K562 (cell line): ENCODE results near the gene DDIT3.

Experiments
- EP300 ChIP-seq: IDR thresholded peaks from 2 replicates; pipeline ENCODE4 v1.6.1; 2012; ENCODE audit warnings: low read length, improper control_type of control experiment
- MYNN ChIP-seq, 2 experiments: sonication (generic); formaldehyde crosslinking in 1 of 2; IDR thresholded peaks; 2 replicates each; pipeline versions ENCODE4 v1.5.0 to v1.6.1; 2016 to 2020; ENCODE audit warnings: antibody characterized with exemption in 1 of 2, missing genetic modification reagents in 1 of 2
- NFATC3 ChIP-seq: fragments of 450-650 bp; IDR thresholded peaks from 2 replicates; pipeline ENCODE4 v1.6.1; 2017; ENCODE audit warnings: mild to moderate bottlenecking
- NR2C2 ChIP-seq, 2 experiments: fragments of 200-800 bp in 1 of 2; sonication (Bioruptor generic) in 1 of 2; sonication (generic) in 1 of 2; formaldehyde crosslinking in 1 of 2; IDR thresholded peaks; 2 replicates each; pipeline versions ENCODE4 v1.6.1 to v1.8.0; 2016 to 2022; ENCODE audit warnings: mild to moderate bottlenecking in 1 of 2, missing compliant biosample characterization in 1 of 2, missing genetic modification characterization in 1 of 2, missing genetic modification reagents in 1 of 2
- NRF1 ChIP-seq, 2 experiments: fragments of 450-650 bp; IDR thresholded peaks in 1 of 2; conservative IDR thresholded peaks in 1 of 2; 2 replicates each; pipeline ENCODE4 v1.6.1; 2014; ENCODE audit warnings: mild to moderate bottlenecking in 2 of 2
- RFX5 ChIP-seq: IDR thresholded peaks from 2 replicates; pipeline ENCODE4 v1.6.1; 2011; ENCODE audit warnings: low read depth, mild to moderate bottlenecking, improper control_type of control experiment, low read length
- TCF7 ChIP-seq: sonication (generic); IDR thresholded peaks from 2 replicates; pipeline ENCODE4 v1.6.1; 2016; ENCODE audit warnings: antibody characterized with exemption, borderline replicate concordance
- ZFX ChIP-seq: sonication (generic); formaldehyde crosslinking; IDR thresholded peaks from 2 replicates; pipeline ENCODE4 v1.8.0; 2022; ENCODE audit warnings: mild to moderate bottlenecking, missing genetic modification reagents, moderate library complexity
- ZNF274 ChIP-seq: IDR thresholded peaks from 2 replicates; pipeline ENCODE4 v1.6.1; 2011; ENCODE audit warnings: low read depth, mild to moderate bottlenecking, low read length, moderate library complexity, borderline replicate concordance
- ZNF384 ChIP-seq: IDR thresholded peaks from 2 replicates; pipeline ENCODE4 v1.6.1; 2012; ENCODE audit warnings: low read depth, low read length, improper control_type of control experiment
- TF ChIP-seq, protein P1 (sequence below), 3 experiments: IDR thresholded peaks in 2 of 3; conservative IDR thresholded peaks in 1 of 3; 2 replicates each; pipeline ENCODE4 v1.5.1; 2011 to 2012; ENCODE audit warnings: low read length in 3 of 3, mild to moderate bottlenecking in 3 of 3, control low read depth in 2 of 3, improper control_type of control experiment in 1 of 3, inconsistent platforms in 1 of 3, low read depth in 1 of 3, mixed read lengths in 1 of 3, moderate library complexity in 1 of 3; ENCODE audit not compliant: insufficient read depth in 2 of 3
- TF ChIP-seq, protein P2 (sequence below): fragments of 250-450 bp; sonication (Bioruptor Pico); IDR thresholded peaks from 2 replicates; pipeline ENCODE4 v1.5.1; 2021; ENCODE audit warnings: mild to moderate bottlenecking
- TF ChIP-seq, protein P3 (sequence below), 2 experiments: IDR thresholded peaks; 2 replicates each; pipeline ENCODE4 v1.6.1; 2011; ENCODE audit warnings: borderline replicate concordance in 1 of 2, control low read depth in 1 of 2, low read depth in 1 of 2, low read length in 1 of 2, mild to moderate bottlenecking in 1 of 2, mixed read lengths in 1 of 2, moderate library complexity in 1 of 2; ENCODE audit not compliant: insufficient read depth in 1 of 2, insufficient read length in 1 of 2, poor library complexity in 1 of 2, severe bottlenecking in 1 of 2; ENCODE audit errors: extremely low read depth in 1 of 2
- TF ChIP-seq, protein P4 (sequence below): sonication (generic); formaldehyde crosslinking; IDR thresholded peaks from 2 replicates; pipeline ENCODE4 v1.8.0; 2022; ENCODE audit warnings: mild to moderate bottlenecking, low read depth, missing genetic modification reagents

DNA sequence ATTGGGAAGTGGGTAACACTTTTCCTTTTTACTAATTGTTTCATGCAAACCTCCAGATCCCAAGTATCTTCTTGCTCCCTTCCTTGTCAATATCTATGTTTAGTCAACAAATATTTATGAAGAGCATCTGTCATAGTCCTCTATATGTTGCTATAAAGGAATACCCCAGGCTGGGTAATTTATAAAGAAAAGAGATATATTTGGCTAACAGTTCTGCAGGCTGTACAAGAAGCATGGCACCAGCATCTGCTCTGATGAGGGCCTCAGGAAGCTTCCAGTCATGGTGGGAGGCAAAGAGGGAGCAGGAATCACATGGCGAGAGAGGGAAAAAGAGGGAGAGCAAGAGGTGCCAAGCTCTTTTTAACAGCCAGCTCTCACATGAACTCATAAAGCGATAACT, 34.1 kb upstream of the DDIT3 start:
- TF ChIP-seq EP300: no peak
- TF ChIP-seq ZFX (CRISPR knock-in tag): no peak
- no peak for TF ChIP-seq NFATC3
- TF ChIP-seq NRF1 (conservative IDR thresholded peaks at IDR 0.05 in 1 of 2, IDR thresholded peaks at IDR 0.05 in 1 of 2): no peak
- TF ChIP-seq NR2C2 (CRISPR knock-in tag; IDR thresholded peaks at IDR 0.05): no peak
- TF ChIP-seq NR2C2 (tag; IDR thresholded peaks at IDR 0.05): no peak
- TF ChIP-seq, protein P1, sequence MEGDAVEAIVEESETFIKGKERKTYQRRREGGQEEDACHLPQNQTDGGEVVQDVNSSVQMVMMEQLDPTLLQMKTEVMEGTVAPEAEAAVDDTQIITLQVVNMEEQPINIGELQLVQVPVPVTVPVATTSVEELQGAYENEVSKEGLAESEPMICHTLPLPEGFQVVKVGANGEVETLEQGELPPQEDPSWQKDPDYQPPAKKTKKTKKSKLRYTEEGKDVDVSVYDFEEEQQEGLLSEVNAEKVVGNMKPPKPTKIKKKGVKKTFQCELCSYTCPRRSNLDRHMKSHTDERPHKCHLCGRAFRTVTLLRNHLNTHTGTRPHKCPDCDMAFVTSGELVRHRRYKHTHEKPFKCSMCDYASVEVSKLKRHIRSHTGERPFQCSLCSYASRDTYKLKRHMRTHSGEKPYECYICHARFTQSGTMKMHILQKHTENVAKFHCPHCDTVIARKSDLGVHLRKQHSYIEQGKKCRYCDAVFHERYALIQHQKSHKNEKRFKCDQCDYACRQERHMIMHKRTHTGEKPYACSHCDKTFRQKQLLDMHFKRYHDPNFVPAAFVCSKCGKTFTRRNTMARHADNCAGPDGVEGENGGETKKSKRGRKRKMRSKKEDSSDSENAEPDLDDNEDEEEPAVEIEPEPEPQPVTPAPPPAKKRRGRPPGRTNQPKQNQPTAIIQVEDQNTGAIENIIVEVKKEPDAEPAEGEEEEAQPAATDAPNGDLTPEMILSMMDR (IDR thresholded peaks at IDR 0.05 in 2 of 3, conservative IDR thresholded peaks at IDR 0.05 in 1 of 3; ENCODE audit: insufficient read depth in 2 of 3, low read depth in 1 of 3, low read length in 3 of 3): no peak
- TF ChIP-seq, protein P2, sequence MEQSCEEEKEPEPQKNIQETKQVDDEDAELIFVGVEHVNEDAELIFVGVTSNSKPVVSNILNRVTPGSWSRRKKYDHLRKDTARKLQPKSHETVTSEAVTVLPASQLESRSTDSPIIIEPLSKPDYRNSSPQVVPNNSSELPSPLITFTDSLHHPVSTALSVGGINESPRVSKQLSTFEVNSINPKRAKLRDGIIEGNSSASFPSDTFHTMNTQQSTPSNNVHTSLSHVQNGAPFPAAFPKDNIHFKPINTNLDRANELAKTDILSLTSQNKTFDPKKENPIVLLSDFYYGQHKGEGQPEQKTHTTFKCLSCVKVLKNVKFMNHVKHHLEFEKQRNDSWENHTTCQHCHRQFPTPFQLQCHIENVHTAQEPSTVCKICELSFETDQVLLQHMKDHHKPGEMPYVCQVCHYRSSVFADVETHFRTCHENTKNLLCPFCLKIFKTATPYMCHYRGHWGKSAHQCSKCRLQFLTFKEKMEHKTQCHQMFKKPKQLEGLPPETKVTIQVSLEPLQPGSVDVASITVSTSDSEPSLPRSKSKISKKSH: no peak
- TF ChIP-seq ZNF384: no peak
- TF ChIP-seq, protein P3, sequence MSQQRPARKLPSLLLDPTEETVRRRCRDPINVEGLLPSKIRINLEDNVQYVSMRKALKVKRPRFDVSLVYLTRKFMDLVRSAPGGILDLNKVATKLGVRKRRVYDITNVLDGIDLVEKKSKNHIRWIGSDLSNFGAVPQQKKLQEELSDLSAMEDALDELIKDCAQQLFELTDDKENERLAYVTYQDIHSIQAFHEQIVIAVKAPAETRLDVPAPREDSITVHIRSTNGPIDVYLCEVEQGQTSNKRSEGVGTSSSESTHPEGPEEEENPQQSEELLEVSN (IDR thresholded peaks at IDR 0.05; ENCODE audit: borderline replicate concordance in 1 of 2, extremely low read depth in 1 of 2, insufficient read depth in 1 of 2, insufficient read length in 1 of 2, low read depth in 1 of 2, low read length in 1 of 2, poor library complexity in 1 of 2, severe bottlenecking in 1 of 2): no peak
- TF ChIP-seq, protein P4, sequence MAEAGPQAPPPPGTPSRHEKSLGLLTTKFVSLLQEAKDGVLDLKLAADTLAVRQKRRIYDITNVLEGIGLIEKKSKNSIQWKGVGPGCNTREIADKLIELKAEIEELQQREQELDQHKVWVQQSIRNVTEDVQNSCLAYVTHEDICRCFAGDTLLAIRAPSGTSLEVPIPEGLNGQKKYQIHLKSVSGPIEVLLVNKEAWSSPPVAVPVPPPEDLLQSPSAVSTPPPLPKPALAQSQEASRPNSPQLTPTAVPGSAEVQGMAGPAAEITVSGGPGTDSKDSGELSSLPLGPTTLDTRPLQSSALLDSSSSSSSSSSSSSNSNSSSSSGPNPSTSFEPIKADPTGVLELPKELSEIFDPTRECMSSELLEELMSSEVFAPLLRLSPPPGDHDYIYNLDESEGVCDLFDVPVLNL (CRISPR knock-in tag): no peak
- no peak for TF ChIP-seq MYNN (IDR thresholded peaks at IDR 0.05)
- no peak for TF ChIP-seq MYNN (CRISPR knock-in tag; IDR thresholded peaks at IDR 0.05)
- TF ChIP-seq RFX5: no peak
- TF ChIP-seq ZNF274: no peak
- TF ChIP-seq TCF7: no peak
